GM19043 (cell line): ENCODE results near the gene TAOK1.
A peak's percentile ranks its signal among the peaks of the same experiment; 100 is the strongest.

Experiments used
- ATAC-seq: cut with Tn5 transposase; IDR thresholded peaks from one replicate; pipeline ENCODE4 v1.9.1; 2021; ENCODE audit warnings: low read depth; ENCODE audit not compliant: unreplicated experiment

Gene TAOK1

DNA sequence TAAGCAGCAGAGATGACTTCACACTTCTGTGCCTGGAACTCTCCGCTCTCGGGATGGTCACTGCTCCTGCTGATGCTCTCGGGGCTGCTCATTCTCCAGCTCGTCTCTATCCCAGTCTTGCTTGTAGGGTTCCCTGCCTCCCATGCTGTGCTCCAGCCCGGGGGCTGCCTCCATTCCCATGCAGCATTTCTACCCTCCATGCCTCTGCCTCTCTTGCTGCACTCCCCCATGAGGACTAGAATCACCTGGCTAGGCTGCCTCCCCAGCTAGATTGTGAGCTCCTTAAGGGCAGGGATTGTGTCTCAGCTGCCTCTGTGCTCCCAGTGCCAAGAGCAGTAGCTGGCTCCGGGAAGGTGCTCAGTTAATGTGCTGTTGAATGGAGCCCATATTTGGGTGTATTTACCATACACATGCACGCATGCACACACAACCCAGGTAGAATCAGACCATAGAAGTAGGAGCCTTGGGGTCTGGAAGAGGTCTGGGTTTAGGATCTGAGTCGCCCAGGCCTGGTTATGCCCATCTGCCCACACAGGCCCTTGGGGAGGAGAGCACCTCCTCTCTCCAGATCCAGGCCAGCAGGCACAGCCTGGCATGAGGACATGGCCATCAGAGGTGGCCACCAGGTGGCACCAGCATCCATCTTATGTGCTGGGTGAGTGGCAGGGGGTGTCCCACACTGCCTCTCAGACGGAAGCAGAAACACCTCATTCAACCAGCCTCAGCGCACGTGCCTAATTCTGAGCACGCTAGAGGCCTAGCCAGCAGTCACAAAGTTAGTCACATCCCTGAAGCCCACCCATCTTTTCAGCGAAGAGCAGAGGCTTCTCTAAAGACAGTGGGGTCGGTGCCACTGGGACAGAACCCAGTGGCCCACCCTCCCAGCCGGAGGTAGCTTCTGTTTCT is 190.0 kb downstream of the TAOK1 start:
- peak; percentile 80 for ATAC-seq

DNA sequence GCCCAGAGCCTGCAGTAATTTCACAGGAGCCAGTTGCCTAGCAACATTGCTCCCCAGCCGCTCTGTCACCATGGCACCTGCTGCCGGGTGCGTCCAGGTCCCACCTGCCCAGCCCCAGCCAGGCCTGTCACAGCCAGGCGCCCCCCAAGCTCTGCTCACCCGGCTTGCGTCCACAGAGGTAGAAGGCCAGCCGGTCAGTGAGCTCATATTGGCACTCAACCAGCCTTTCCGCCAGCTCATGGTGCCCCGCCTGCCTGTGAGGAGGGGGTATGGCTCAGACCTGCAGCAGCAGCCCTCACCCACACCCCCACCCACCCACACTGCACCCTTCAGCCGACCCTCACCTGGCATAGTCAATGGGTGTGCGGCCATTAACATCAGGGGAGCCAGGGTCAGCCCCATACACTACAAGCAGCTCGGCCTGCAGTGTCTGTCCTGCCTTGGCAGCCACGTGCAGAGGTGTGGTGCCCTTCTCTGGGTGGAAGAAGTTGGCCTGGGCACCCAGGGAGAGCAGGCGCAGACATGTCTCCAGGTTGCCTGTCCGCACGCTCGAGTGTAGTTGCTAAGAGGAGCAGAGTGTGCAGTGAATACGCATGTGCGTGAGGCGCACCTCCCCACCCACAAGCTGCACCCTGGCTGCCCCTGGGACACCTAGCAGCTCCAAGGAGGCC is 191.6 kb downstream of the TAOK1 start:
- ATAC-seq = no peak

DNA sequence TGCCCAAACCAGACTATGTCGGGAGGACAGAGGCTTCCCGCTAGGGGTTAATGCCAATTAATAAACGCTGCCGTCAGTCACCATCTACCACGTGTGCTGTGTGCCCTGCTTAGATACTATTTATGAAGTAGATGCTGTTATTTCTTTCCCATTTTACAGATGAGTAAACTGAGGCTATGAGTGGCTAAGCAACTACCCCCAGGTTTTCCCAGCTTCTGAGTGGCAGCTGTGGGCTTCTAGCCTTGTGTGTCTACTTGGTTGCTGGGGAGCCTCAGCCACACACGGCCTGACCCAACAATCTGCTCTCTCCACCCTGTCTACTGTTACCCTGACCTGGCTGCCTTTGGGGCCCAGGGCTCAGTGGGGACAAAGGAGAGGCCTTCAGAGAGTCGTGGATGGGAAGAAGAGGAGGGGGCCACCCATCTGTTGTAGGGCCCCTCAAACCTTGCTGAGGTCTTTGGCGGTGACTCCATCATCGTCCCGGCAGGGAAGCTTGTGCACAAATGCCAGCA is 192.1 kb downstream of the TAOK1 start:
- ATAC-seq = no peak

DNA sequence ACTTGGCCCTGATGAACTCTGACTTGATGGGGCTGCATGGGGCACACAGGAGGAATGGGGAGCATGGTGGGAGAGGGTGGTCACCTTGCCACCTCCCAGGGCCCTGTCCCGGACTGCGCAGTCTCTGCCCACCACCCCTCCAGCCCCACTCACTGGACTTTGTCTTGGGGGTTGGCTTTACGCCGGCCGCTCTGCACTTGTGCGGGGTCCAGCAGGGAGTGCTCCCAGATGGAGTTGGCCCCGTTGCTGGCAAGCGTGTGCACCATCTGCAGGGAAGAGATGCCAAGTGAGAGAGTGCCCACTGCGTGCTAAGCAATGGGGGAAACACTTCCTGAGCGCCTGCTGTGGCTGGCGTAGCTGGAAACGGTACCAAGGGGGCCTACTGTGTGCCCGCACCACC is 192.6 kb downstream of the TAOK1 start:
- ATAC-seq = no peak

DNA sequence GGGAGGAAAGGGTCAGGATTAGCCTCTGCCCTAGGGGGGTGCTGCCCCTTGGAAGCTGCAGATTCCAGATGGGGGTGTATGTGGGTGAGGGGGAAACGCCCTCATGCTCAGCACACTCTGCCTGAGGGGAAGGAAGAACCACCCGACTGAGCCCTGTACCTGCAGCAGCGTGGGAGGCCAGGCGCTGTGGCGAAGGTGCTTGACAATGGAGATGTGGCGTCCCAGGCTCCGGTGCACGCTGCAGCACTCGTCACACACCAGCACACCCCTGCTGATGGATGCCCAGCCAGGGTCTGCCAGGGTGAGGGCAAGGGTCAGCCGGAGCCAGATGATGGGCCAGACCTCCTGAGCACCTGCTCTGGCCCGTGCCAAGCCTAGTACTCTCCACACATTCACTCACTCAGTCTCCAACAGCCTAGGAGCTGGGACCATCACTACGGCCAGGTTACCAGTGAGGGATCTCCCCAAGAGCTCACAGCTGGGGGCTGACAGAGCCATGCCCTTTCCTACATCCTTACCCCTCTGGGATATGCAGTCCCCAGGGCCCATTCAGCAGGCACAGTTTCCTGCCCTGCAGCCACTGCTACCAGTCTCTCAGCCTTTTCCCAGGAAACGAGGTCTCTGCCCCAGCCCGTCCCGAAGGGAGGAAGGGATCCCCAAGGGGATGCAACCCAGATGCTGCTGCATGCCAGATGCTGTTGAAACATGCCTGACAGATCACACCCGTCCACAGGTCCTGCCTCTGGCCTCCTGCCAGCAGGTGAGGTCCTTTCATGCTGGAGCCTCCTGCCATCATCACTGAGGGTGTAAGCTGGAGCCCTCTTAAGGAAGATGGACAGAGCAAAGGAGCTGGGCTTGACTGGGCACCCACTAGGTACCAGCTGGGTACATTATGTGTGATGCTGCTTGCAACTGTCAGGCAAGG is 193.4 kb downstream of the TAOK1 start:
- no peak for ATAC-seq

DNA sequence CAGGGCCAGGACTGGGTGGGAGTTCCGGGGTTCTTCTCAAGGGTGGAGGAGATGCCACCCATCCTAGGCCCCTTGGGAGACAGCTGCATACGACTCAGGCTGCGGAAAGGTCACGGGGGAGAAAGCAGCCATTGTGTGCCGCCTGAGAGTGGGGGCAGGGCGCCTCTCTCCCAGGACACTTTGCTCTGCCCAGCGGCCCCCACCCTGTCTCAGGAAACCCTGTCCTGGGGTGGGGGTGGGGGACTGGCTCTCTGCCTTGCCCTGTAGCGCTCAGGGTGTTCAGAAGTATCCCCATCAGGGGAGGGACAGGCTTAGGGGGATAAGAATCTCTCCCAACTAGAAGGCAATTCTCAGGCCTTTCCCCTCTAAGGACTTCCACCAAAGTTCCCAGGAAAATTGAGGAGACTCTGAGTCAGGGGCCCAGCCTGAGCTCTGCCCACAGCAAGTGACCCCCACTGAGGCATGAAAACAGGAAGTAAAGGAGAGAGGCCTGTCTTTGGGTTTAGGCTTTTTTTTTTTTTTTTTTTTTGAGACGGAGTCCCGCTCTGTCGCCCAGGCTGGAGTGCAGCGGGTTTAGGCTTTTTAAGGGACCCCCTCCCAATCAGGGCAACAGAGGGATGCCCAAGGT is 194.4 kb downstream of the TAOK1 start:
- no peak for ATAC-seq

DNA sequence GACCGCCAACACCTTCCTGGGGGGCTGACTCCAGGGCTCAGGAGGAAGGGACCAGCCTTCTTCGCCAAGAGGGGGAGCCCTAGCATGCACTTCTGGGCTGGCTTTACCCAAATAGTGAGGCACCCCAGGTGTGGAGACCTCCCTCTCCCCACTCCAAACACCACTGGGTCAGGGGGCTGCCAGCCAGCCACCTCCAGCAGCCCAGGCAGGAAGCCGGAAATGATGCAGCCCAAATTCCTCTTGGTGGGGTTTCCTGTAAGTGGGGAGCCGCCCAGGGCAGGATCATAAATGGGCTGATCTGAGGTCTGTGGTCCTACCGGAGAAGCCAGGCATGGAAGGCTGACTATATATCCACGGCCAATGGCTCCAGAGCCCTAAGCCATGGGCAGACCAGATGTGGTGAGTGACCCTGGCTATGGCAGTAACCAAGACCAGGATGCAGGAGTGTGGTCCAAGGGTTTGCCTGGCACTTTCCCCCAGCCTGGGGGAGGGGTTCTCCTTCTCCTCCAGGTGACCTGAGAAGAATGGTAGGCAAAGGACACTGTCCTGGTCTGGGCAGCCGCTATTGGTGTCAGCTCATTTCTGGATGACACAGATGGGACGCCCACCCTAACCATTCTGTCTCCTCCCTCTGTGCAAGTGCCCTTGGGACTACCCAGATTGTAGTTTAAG is 195.1 kb downstream of the TAOK1 start:
- ATAC-seq = no peak

DNA sequence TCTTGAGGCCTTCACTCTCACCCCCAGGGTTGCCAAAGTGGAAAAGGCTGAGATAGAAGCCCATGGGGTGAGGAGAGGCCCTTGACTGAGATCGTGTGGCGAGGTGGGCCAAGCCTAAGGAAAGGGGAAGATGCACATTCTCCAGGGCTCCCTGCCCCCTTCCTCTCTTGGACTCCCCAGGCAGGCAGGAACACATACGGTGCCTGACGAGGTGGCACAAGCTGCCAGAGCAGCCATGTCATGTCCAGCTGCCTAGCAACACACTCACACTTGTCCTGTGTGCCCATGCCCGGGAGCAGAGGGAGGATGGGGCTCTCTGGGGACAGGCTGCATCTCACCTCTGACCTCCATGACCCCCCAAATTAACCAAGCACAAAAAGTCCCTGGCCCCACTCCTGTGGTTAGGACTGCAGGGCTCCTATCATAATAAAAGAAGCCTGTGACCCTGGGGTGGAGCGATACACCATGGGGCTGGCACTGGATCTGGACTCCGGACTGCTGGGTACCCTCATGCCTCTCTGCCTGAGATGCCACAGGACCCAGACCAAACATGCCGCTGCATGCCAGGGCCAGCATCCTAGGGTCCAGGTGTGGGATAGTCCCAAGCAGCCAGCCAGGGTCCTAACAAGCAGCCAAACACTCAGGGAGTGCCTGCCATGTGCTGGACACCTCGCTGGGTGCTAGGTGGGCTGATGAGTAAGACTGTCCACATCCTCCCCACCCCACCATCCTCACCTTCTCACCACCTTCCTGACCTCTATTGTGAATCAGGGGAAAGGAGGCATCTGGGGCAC is 196.7 kb downstream of the TAOK1 start:
- ATAC-seq = no peak

DNA sequence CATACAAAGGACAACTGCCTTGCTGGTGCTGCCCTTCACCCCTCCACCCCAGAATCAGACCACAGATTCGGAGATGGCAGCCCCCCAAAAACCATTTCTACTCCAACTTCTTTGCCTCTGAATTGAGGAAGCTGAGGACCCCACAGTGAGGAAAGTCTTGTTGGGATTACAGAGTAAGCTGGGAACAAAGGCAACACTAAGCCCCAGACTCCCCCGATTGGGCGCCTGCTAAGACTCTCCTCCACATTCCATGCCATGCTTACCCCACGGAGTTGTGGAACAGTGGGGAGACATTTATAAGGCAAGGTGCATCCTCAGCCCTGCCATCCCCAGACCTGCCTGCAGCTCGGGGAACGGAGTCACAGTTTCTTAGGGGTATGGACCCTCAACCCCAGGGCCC is 197.4 kb downstream of the TAOK1 start:
- no peak for ATAC-seq

DNA sequence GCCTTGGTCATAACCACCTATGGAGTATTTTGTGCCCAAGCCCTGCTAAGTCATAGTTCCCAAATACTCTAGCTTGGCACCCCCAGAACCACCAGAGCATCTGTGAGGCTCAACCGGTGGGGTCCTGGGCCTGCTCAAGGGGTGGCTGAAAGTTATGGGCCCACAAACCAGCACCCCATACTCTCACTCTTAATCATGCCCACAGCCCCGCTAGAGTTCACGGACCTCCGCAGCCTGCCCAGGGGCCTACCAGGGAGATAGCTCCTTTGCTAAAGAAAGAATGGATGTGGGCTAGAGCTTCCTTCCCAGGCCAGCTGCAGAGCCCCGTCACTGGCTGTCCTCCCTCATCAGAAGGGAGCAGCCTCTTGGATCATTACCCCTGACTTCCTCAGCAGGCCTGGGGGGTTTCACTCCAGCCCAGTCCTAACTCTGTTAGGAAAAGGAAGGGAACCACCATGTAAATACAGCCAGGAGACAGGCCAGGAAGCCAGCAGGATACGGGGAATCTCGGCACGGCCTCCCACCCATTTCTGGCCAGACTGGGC is 197.9 kb downstream of the TAOK1 start:
- ATAC-seq = no peak

DNA sequence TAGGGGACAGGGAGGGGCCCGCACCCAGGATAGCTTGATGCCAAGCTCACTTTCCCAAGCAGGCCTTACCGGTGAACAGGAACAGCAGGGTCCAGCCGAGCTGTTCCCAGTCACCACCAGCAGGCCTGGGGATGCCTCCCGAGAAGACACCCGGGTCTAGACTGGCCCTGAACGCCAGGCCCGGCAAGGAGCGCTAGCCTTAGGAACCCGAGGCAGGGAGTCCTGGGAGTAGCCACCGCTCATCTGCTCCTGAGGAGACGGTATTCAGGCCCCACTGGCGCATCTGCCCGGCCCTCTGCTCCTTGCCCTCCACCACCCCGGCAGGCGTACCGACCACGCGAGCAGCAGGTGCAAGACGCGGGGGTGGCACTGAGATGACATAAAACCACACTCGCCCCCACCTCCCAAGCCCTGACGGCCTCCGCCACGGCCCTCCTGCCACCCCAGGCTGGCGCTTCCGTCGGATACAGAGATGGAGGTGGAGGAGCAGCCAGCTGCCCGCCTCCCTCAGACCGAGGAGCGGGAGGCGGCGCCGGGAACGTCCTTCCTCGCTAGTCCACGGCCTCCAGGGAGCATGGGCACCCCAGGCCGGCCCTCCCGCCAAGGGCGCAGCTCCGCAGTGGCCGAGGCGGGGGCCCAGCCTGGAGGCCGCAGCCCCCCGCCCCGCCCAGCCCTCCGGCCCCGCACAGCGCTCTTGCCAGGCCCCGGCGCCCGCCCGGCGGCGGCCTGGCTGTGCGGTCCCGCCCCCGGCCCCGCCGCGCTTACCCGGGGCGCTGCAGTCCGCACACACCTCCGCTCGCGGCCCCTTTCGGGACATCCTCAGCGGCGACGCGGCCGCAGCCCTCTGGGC is 198.6 kb downstream of the TAOK1 start:
- ATAC-seq = peak; percentile 18

DNA sequence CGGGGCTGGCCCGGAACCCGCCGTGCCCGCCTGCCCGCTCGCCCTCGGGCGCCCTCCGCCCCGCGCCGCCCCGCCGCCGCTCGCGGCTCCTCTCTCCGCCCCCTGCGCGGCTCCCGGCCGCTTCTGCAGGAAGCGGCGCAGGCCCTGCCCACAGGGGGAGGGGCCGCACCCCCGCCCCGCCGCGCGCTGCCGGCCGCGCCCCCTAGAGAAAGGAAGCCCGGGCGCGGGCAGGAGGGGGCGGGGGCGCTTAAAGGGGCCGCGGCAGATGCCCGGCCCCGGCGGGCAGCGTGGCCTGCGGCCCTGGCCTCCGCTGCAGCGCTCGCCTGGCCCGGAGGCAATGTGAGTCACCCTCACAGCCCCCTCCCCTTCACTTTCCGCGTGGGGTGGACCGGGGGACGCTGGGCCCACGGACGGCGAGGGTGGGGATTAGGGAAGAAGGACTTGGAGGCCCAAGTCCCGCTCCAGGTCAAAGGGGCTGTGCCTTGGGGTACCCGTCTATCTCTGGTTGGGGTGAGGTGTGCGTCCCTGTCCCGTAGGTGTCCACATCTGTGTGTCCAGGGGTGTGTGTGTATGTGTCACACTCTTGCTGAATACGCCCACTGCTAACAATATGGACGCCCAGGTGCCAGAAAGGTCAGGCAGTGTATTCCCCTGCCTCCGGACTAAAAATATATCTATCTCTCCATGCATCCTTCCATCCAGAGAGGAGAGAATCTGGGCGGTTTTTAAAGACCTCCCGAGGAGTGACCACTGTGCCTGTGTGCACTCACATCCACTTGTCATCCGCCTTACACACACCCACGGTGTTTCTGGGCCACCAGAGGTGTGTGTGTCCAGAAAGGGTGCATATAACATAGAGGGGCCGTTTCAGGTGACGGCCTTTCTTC is 199.6 kb downstream of the TAOK1 start, which contains the start of gene GIT1:
GIT1 (minus strand) TSS at position 125 of the 887 bp plus-strand sequence. CDS start 270 bp downstream, outside the sequence.
- peak; percentile 65 for ATAC-seq

DNA sequence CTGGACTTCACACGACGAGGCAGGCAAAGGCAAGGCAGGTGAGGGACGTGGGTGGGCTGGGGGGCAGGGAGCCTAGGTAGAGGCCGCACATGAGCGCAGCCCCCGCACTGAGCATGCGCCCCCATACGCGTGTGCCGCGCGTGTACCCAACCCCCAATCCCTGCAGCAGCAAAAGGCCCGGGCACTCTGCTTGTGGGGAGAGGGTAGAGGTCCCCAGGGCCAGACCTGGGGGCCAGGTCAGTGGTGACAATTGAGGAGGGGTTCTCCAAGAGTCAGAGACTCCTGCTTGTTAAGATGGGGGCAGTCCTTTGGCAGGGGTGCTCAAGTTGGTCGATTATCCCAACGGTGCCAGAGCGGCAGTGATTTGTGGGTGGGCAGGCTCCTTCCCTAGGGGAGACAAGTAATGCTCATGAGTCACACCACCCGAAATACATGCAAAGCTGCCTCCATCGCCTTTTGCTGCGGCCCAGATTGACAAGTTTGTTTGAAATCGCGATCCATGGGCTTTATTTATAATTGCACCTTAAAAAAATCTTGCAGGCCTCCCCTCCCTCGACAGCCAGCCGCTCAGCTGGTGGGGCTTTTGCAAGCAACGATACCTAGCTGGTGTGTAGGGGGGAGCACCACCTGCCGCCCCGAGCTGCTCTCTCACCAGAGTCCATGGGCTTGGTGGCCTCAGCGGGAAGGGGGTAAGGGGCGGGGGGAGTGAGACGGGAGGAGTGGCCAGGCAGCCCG is 200.4 kb downstream of the TAOK1 start:
- ATAC-seq = no peak

DNA sequence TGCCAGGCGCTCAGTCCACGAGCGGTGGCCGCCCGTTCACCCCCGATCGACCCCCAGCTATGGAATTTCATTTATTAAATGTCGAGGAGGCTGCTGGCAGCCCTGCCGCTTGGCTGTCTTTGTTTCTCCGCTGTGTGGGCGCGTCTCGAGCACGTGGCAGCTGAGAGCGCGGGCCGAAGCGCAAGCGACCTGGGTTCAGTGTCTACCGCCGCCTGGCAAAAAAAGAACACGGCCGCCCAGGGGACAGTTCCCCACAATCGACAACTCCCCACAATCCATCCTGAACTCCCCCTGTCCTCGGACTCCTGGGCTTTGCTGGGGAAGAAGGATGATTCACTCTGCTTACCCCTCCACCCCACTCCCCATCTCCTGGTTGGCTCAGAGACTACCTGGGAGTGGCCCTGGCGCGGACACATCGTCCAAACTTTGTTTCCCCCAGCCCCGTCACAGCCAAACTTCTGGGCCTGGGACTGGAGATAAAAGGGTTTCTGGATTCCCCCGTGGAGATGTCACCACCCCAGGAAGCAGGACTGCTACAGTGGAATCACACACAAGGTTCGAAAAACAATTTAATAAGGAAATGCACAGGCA is 201.1 kb downstream of the TAOK1 start:
- ATAC-seq = no peak

DNA sequence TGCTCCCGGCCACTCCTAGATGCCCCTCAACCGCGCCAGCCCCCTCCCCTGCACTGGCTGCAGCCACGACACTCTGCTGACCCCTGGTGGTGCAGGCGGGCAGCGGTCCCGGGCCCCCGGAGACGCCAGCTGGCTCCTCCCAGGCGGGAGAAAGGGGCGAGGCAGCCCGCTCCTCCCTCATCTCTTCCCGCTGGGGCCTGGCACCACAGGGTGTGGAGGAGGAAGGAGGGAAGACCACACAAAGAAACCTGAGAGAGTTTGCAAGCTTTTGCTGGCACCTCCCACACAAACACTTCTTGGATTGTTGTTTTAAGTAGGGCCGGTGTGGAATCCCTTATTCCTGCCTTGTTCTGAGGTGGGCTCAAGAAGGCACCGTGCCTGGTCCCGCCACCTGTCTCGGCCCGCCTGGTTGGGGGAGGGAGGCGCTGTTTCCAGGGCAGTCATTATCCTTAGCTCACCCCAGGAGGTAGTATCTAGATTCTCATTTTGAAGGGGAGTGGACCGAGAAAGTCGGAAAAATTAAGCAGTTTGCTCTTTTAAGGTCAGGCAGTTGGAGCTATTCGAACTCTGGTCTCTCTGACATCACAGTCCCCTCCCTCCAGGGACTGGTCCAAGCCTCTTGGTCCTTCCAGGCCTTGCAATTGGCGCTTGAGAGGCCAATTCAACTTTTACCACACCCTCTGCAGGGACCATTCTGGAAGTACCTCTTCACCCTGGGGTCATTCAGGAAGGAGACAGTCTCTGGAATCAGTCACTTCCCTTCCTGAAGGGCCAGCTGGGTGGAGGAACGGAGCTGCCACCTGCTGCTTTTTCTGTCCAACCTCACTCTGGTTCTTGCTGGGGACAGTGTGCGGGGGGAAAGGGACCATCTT is 201.8 kb downstream of the TAOK1 start:
- no peak for ATAC-seq
